ENCODE results near the gene IFIH1.

IFIH1 gene

GRCh38 chr2:162267996-162268395 is 50.5 kb downstream of the IFIH1 start:
- TF ChIP-seq CTCF (IDR thresholded peaks at IDR 0.05; ENCODE audit: extremely low read depth, missing control alignments): no peak

GRCh38 chr2:162267496-162267895 is 51.0 kb downstream of the IFIH1 start:
- TF ChIP-seq CTCF (IDR thresholded peaks at IDR 0.05; ENCODE audit: extremely low read depth, missing control alignments): no peak

More at GRCh38 chr2:162267996-162268395, 50.5 kb downstream of the IFIH1 start:
- no peak for DNase-seq (ENCODE audit: low spot score)

DNA sequence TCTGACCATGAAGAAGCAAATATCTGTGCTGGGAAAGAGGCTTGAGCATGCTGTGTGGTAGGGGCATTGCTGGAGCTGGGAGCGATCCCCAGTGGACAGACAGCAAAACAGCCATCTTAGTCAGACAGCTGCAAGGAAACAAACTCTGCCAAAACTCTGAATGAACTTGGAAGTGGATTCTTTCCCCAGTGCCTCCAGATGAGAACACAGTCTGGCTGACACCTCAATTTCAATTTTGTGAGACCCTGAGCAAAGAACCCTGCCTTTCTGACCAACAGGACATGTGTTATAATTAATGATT is 52.1 kb downstream of the IFIH1 start:
- TF ChIP-seq CTCF (IDR thresholded peaks at IDR 0.05; ENCODE audit: extremely low read depth, missing control alignments): no peak
- no peak for DNase-seq (ENCODE audit: low spot score)

More at GRCh38 chr2:162267496-162267895, 51.0 kb downstream of the IFIH1 start:
- no peak for DNase-seq (ENCODE audit: low spot score)

DNA sequence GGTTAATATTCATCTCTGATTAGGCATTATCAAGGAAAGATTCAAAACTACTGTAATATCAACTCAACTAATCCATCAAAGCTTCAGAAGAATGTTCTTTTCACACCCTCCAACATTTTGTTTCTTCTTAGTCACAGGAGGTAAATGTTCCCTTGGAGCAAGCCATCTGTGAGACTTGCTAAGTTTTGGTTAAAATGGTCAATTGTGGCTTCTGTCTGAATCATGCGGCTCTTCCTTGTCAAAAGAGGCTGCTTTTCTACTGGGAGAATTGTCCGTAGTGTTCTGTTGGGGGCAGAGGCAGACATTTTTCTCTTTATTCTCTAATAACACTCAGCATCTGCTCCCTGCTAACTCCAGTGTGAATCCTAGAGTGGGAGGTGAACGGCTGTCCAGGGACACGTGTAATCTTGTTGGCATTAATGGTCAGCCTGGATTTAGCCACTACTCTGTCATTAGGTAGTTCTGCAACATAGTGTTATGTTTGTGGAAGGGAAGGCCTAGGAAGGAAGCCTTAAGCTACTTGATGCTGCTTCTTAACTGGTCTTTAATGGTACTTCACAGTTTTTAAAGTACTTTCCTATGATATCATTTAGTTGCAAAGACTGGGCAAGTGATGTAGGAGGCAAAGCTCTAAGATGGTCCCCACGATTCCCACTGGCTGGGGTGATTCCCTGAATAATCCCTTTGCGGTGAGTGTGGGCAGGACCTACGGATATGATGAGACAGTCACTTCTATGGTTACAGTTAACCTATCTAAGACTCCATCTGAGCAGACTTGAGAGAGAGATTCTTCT is 52.6 kb downstream of the IFIH1 start:
- TF ChIP-seq CTCF (IDR thresholded peaks at IDR 0.05; ENCODE audit: extremely low read depth, missing control alignments): no peak
- no peak for DNase-seq (ENCODE audit: low spot score)

DNA sequence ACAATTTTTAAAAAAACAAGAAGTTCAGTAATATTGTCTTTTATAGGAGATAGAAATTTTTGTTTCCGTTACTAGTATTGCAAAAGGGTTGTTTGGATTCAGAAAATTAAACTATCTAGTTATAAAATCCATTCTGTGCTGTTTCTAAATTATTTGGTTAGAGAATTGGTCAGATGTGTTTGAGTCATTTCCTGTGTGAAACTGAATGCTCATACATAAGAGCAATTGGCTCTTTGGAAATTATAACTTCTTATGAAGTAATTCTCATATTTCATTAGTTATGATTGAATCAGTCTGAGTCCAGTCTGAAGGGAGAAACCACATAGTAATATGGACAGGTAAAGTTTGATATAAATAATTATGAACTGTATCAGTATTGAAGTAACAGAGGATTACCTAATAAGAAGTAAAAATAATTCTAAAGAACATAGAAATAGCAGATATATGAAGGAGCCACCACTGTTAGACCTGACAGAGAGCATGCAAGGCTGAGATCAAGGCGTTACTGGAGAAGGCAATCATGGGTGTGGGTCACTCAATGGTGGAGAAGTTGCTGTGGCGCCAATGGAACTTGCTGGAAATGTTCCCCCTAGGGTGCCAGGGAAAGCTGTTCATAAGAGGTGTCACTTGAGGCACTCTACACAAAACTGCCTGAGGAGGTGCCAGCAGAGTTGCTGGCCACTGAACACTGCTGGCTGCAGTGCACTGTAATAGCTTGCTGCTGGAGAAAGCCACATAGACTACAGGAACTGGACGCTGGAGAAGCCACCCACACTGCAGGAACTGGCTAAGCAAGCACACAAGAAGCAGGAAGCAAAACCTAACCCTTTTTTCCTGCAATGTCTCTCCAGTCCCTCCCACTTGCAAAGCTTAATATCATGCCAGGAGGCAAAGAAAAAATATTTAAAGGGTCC is 57.2 kb downstream of the IFIH1 start:
- DNase-seq (ENCODE audit: low spot score): peak; percentile 6
- TF ChIP-seq CTCF (IDR thresholded peaks at IDR 0.05; ENCODE audit: extremely low read depth, missing control alignments): no peak

GRCh38 chr2:162258686-162259085 is 59.8 kb downstream of the IFIH1 start:
- DNase-seq (ENCODE audit: low spot score): no peak
- TF ChIP-seq CTCF (IDR thresholded peaks at IDR 0.05; ENCODE audit: extremely low read depth, missing control alignments): no peak

DNA sequence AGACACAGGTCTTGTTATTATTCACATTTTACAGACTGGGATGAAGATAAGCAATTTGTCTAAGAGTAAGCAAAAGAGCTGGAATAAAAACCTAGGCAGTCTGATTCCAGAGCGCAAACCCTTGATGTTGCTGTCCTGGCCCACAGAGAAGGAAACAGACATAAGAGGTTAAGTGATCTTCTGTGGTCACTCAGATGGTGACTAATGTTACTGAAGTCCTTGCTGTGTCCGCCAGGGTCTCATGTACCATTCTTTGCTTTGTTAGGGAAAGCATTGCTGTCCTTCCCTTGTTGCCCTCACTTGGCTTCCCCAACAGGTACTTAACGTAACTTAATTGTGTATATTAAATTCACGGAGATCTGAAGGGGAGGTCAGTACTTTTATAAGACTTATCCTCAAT is 60.3 kb downstream of the IFIH1 start:
- DNase-seq (ENCODE audit: low spot score): no peak
- no peak for TF ChIP-seq CTCF (IDR thresholded peaks at IDR 0.05; ENCODE audit: extremely low read depth, missing control alignments)
